H9 (cell line): ENCODE results near the gene ZNF680. TPM values are rescaled to one million over a fixed set of nuclear protein-coding genes. Genes with fewer than 3 reads are reported as not detected.

Experiments used
- DNase-seq: peaks from one replicate; pipeline ENCODE4 v3.0.0-alpha.2; 2017
- H2AFZ ChIP-seq: one replicate; pipeline ENCODE4 v1.6.1; 2013; ENCODE audit warnings: mild to moderate bottlenecking, low read length, control low read depth, moderate library complexity
- H2AK5ac ChIP-seq: 2 replicates; pipeline ENCODE4 v1.6.1; 2013; ENCODE audit warnings: low read length, control low read depth, mixed read lengths; ENCODE audit not compliant: insufficient read length
- H2BK120ac ChIP-seq: one replicate; pipeline ENCODE4 v1.6.1; 2013; ENCODE audit warnings: low read depth, mild to moderate bottlenecking, low read length, control low read depth, inconsistent platforms; ENCODE audit not compliant: poor library complexity, severe bottlenecking
- H2BK12ac ChIP-seq: 2 replicates; pipeline ENCODE4 v1.6.1; 2013; ENCODE audit warnings: low read length, control low read depth, mixed read lengths, low read depth; ENCODE audit not compliant: insufficient read length
- H2BK15ac ChIP-seq: 2 replicates; pipeline ENCODE4 v1.6.1; 2013; ENCODE audit warnings: low read depth, low read length, control low read depth
- H2BK20ac ChIP-seq: one replicate; pipeline ENCODE4 v1.6.1; 2013; ENCODE audit warnings: low read depth, mild to moderate bottlenecking, low read length, control low read depth, inconsistent platforms; ENCODE audit not compliant: poor library complexity, severe bottlenecking
- H2BK5ac ChIP-seq: 2 replicates; pipeline ENCODE4 v1.6.1; 2013; ENCODE audit warnings: low read length, control low read depth, mixed read lengths; ENCODE audit not compliant: insufficient read length
- H3K14ac ChIP-seq: 2 replicates; pipeline ENCODE4 v1.6.1; 2013; ENCODE audit warnings: low read length, control low read depth; ENCODE audit not compliant: insufficient read depth
- H3K18ac ChIP-seq: 2 replicates; pipeline ENCODE4 v1.6.1; 2013; ENCODE audit warnings: low read depth, mild to moderate bottlenecking, mixed read lengths, low read length, control low read depth; ENCODE audit not compliant: insufficient read length
- H3K23ac ChIP-seq: 2 replicates; pipeline ENCODE4 v1.6.1; 2013; ENCODE audit warnings: low read length, control low read depth, mixed read lengths, low read depth; ENCODE audit not compliant: insufficient read length
- H3K23me2 ChIP-seq: 2 replicates; pipeline ENCODE4 v1.6.1; 2013; ENCODE audit warnings: low read depth, mild to moderate bottlenecking, mixed read lengths, low read length, control low read depth; ENCODE audit not compliant: insufficient read length, poor library complexity, severe bottlenecking
- H3K27ac ChIP-seq: 2 replicates; pipeline ENCODE4 v1.5.1; 2013; ENCODE audit warnings: low read length, control low read depth, mixed read lengths, low read depth; ENCODE audit not compliant: insufficient read length
- H3K27me3 ChIP-seq: 2 replicates; pipeline ENCODE4 v1.6.1; 2013; ENCODE audit warnings: low read length, control low read depth, inconsistent platforms; ENCODE audit not compliant: insufficient read depth
- H3K4ac ChIP-seq: 2 replicates; pipeline ENCODE4 v1.6.1; 2013; ENCODE audit warnings: low read depth, mild to moderate bottlenecking, control low read depth, inconsistent platforms, low read length, moderate library complexity
- H3K4me1 ChIP-seq: 2 replicates; pipeline ENCODE4 v1.6.1; 2013; ENCODE audit warnings: low read length, control low read depth, inconsistent platforms; ENCODE audit not compliant: insufficient read depth
- H3K4me2 ChIP-seq: 2 replicates; pipeline ENCODE4 v1.6.1; 2013; ENCODE audit warnings: low read length, control low read depth, mixed read lengths; ENCODE audit not compliant: insufficient read length, insufficient read depth
- H3K56ac ChIP-seq: 2 replicates; pipeline ENCODE4 v1.6.1; 2013; ENCODE audit warnings: low read depth, mild to moderate bottlenecking, mixed read lengths, low read length, control low read depth; ENCODE audit not compliant: insufficient read length
- H3K79me1 ChIP-seq: 2 replicates; pipeline ENCODE4 v1.6.1; 2013; ENCODE audit warnings: low read depth, mild to moderate bottlenecking, moderate library complexity, low read length, control low read depth, inconsistent platforms; ENCODE audit not compliant: insufficient read depth, poor library complexity, severe bottlenecking
- H3K79me2 ChIP-seq: 2 replicates; pipeline ENCODE4 v1.6.1; 2013; ENCODE audit warnings: low read length, control low read depth, inconsistent platforms; ENCODE audit not compliant: insufficient read depth
- H3K9ac ChIP-seq: 2 replicates; pipeline ENCODE4 v1.6.1; 2013; ENCODE audit warnings: low read length, control low read depth, mixed read lengths; ENCODE audit not compliant: insufficient read length; ENCODE audit errors: extremely low read depth
- H3K9me3 ChIP-seq: one replicate; pipeline ENCODE4 v1.6.1; 2013; ENCODE audit warnings: low read depth, low read length, inconsistent platforms; ENCODE audit not compliant: control insufficient read depth
- H3T11ph ChIP-seq: one replicate; pipeline ENCODE4 v1.6.1; 2013; ENCODE audit warnings: mild to moderate bottlenecking, low read length, control low read depth, inconsistent platforms
- H4K20me1 ChIP-seq: one replicate; pipeline ENCODE4 v1.6.1; 2013; ENCODE audit not compliant: control insufficient read depth, insufficient read length, insufficient read depth
- H4K5ac ChIP-seq: 2 replicates; pipeline ENCODE4 v1.6.1; 2013; ENCODE audit warnings: low read depth, mild to moderate bottlenecking, mixed read lengths, low read length, control low read depth; ENCODE audit not compliant: insufficient read length
- H4K8ac ChIP-seq: replicated peaks from 2 replicates; pipeline ENCODE4 v1.6.1; 2013; ENCODE audit warnings: low read length, control low read depth, mixed read lengths, low read depth; ENCODE audit not compliant: insufficient read length
- H4K91ac ChIP-seq: 2 replicates; pipeline ENCODE4 v1.6.1; 2013; ENCODE audit warnings: low read depth, mild to moderate bottlenecking, moderate library complexity, mixed read lengths, low read length, control low read depth; ENCODE audit not compliant: insufficient read length
- H3K27ac Mint-ChIP-seq, 3 experiments: 2 replicates in 2 of 3; 3 replicates in 1 of 3; pipeline ENCODE4 v1.8.0; 2020 to 2021; ENCODE audit warnings: mixed read lengths in 3 of 3, mild to moderate bottlenecking in 1 of 3, moderate library complexity in 1 of 3
- H3K27me3 Mint-ChIP-seq: 2 replicates; pipeline ENCODE4 v1.8.0; 2021; ENCODE audit warnings: low read depth, mild to moderate bottlenecking, moderate library complexity, mixed read lengths
- H3K36me3 Mint-ChIP-seq, 3 experiments: 2 replicates in 2 of 3; 3 replicates in 1 of 3; pipeline ENCODE4 v1.8.0; 2020 to 2021; ENCODE audit warnings: low read depth in 3 of 3, mixed read lengths in 3 of 3; ENCODE audit not compliant: insufficient read depth in 1 of 3
- H3K4me1 Mint-ChIP-seq, 2 experiments: 2 replicates each; pipeline ENCODE4 v1.8.0; 2020; ENCODE audit warnings: mixed read lengths in 2 of 2
- H3K4me3 Mint-ChIP-seq, 2 experiments: 2 replicates in 1 of 2; 3 replicates in 1 of 2; pipeline ENCODE4 v1.8.0; 2020 to 2021; ENCODE audit warnings: mild to moderate bottlenecking in 2 of 2, mixed read lengths in 2 of 2, moderate library complexity in 1 of 2
- H3K9me3 Mint-ChIP-seq, 2 experiments: 2 replicates in 1 of 2; 3 replicates in 1 of 2; pipeline ENCODE4 v1.8.0; 2020; ENCODE audit warnings: mild to moderate bottlenecking in 2 of 2, mixed read lengths in 2 of 2, moderate library complexity in 1 of 2
- WGBS: extraction: QIAGEN DNeasy Blood & Tissue Kit; methylation state at CpG from one replicate; pipeline ENCODE4 v1.1.7; 2013; ENCODE audit warnings: missing lambda C conversion rate, low lambda C conversion rate, mixed read lengths; ENCODE audit not compliant: insufficient read length; ENCODE audit errors: extremely low coverage; 5-methylcytosine and 5-hydroxymethylcytosine counted together
- total RNA-seq: library from RNA; stranded (reverse); gene quantifications from 2 replicates; pipeline ENCODE4 v1.2.1, GENCODE V29; 2021
- TF ChIP-seq, protein P1 (sequence below): fragments of 200-600 bp; sonication (generic); conservative IDR thresholded peaks from 3 replicates; pipeline ENCODE4 v1.8.0; 2021; ENCODE audit warnings: antibody characterized with exemption, mild to moderate bottlenecking

Gene ZNF680
- total RNA-seq, 1 experiment from 2014 or later = 21.3 TPM

DNA sequence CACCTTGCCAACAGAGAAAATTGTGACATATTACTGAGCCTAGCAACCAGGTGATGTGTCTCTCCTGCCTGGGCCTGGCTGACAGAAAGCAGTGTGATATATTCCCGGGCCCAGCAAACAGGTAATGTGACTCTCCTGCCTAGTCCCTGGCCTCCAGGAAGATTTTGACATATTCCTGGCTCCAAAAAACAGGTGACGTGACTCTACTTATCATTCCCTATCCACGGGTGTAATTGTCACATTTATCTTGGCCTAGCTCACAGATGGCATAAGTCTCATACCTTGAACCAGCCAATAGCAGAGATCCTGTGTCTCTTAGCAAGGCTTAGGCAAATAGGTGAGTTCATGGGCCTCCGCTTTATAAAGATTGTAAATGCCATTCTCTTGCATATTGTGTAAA lies 49.6 kb upstream of the ZNF680 start:
- H3T11ph ChIP-seq = no peak overlapping the region
- Mint-ChIP-seq H3K4me1 (no peaks in the 10 kb centered on the region), H3K36me3 (peaks cover 0 to 34% (median 22%) of the 10 kb centered on the region in 3 experiments; a peak in 5 of 7 replicates), H3K9me3 (peaks cover 100% of the 10 kb centered on the region in 2 experiments), H3K27ac (no peak overlapping the region), H3K4me3 (no peak overlapping the region), H3K27me3 (no peaks in the 10 kb centered on the region; the same call in 1 of the 2 replicates)
- no peaks in the 10 kb centered on the region for H3K4me1 ChIP-seq
- no peak overlapping the region for H4K8ac ChIP-seq
- no peak overlapping the region for H3K4ac ChIP-seq
- TF ChIP-seq, protein P1, sequence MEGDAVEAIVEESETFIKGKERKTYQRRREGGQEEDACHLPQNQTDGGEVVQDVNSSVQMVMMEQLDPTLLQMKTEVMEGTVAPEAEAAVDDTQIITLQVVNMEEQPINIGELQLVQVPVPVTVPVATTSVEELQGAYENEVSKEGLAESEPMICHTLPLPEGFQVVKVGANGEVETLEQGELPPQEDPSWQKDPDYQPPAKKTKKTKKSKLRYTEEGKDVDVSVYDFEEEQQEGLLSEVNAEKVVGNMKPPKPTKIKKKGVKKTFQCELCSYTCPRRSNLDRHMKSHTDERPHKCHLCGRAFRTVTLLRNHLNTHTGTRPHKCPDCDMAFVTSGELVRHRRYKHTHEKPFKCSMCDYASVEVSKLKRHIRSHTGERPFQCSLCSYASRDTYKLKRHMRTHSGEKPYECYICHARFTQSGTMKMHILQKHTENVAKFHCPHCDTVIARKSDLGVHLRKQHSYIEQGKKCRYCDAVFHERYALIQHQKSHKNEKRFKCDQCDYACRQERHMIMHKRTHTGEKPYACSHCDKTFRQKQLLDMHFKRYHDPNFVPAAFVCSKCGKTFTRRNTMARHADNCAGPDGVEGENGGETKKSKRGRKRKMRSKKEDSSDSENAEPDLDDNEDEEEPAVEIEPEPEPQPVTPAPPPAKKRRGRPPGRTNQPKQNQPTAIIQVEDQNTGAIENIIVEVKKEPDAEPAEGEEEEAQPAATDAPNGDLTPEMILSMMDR = no peak
- peaks cover 100% of the 10 kb centered on the region for H3K9me3 ChIP-seq
- no peak overlapping the region for H3K4me2 ChIP-seq
- H3K14ac ChIP-seq = no peak overlapping the region
- no peak overlapping the region for H2BK5ac ChIP-seq
- no peak overlapping the region for H3K23ac ChIP-seq
- H4K5ac ChIP-seq = no peak overlapping the region
- H3K9ac ChIP-seq = no peak overlapping the region
- no CpG with 5 or more reads among the region's 4 CpGs for WGBS
- H3K79me2 ChIP-seq = no peaks in the 10 kb centered on the region
- H3K79me1 ChIP-seq = no peaks in the 10 kb centered on the region
- no peak overlapping the region for H2BK20ac ChIP-seq
- H3K56ac ChIP-seq = no peak overlapping the region
- H2BK12ac ChIP-seq = no peak overlapping the region
- no peak for DNase-seq
- no peak overlapping the region for H4K91ac ChIP-seq
- no peak overlapping the region for H2BK15ac ChIP-seq
- no peak overlapping the region for H2AK5ac ChIP-seq
- H3K27me3 ChIP-seq = no peaks in the 10 kb centered on the region; the same call in 1 of the 2 replicates
- H3K18ac ChIP-seq = no peak overlapping the region
- no peaks in the 10 kb centered on the region for H3K23me2 ChIP-seq
- H2AFZ ChIP-seq = no peak overlapping the region
- H2BK120ac ChIP-seq = no peak overlapping the region
- no peak overlapping the region for H3K27ac ChIP-seq
- H4K20me1 ChIP-seq = no peaks in the 10 kb centered on the region
